Mesodermal cell (in vitro differentiated cells): ENCODE measurements around the gene TRPV6.

Source experiments
- H3K27ac ChIP-seq: 2 replicates; pipeline ENCODE4 v1.7.0; 2013; ENCODE audit warnings: mild to moderate bottlenecking, low read depth, low read length, moderate library complexity; ENCODE audit not compliant: severe bottlenecking
- H3K36me3 ChIP-seq: 2 replicates; pipeline ENCODE4 v1.7.1; 2013; ENCODE audit warnings: mild to moderate bottlenecking, low read length, moderate library complexity; ENCODE audit not compliant: control insufficient read depth, insufficient read depth
- H3K4me1 ChIP-seq: one replicate; pipeline ENCODE4 v1.7.1; 2013; ENCODE audit warnings: mild to moderate bottlenecking, low read length; ENCODE audit not compliant: insufficient read depth, control insufficient read depth, poor library complexity, severe bottlenecking
- H3K4me3 ChIP-seq: 2 replicates; pipeline ENCODE4 v1.7.0; 2013; ENCODE audit warnings: low read length, control low read depth, mild to moderate bottlenecking; ENCODE audit not compliant: insufficient read depth, poor library complexity, severe bottlenecking; ENCODE audit errors: extremely low read depth
- H3K9me3 ChIP-seq: 2 replicates; pipeline ENCODE4 v1.7.1; 2013; ENCODE audit warnings: mild to moderate bottlenecking, low read length, moderate library complexity; ENCODE audit not compliant: control insufficient read depth
- WGBS, 2 experiments: methylation state at CpG; one replicate each; pipeline ENCODE4 v1.1.5; 2013; ENCODE audit warnings: missing lambda C conversion rate in 2 of 2; ENCODE audit not compliant: insufficient coverage in 2 of 2; 5-methylcytosine and 5-hydroxymethylcytosine counted together

The TRPV6 gene

DNA sequence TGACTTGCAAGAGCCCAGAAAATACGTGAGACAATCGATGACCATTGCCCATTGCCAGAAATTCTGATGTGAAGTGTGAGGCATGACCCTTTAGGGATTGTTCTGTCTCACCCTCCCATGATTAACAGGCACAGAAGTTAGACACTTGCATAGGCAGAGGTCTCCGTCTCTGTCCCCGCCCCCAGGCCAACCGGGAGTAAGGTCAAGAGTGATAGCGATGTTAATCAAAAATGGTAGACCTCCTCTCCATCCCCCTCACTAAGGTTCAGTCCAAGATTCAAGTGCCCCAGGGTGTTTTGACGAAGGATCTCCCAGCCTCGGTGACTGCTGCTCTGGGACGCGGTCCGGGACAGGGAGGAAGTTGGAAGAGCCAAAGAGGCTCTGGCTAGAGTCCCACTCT, 22.7 kb upstream of the TRPV6 start:
- Histone ChIP-seq H3K27ac (no peak overlapping the region), H3K36me3 (no peaks in the 10 kb centered on the region), H3K9me3 (peaks cover 7% of the 10 kb centered on the region), H3K4me1 (peaks cover 2% of the 10 kb centered on the region), H3K4me3 (no peak overlapping the region)
- WGBS, 2 experiments: 90 to 91% methylated on average over 9 of the region's 11 CpGs

DNA sequence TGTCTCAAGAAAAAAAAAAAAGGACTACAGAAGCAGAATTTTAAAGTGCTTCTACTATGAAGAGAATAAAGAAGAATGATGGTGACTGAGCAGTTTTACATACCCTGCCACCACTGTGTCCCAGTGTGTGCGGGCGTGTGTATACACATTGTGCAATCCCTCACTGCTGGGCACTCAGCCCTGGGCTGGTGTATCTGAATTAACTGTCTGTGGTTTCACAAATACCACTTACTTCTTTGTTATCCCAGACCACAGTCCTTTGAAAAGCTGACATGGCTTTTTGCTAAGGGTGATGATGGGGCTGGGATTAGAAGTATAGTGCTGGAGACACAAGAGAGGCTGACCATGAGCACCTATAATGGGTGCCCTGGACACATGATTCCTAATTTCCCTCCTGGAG, 21.1 kb upstream of the TRPV6 start:
- Histone ChIP-seq H3K27ac (no peak overlapping the region), H3K9me3 (peaks cover 10% of the 10 kb centered on the region), H3K4me3 (no peak overlapping the region), H3K4me1 (peaks cover 2% of the 10 kb centered on the region), H3K36me3 (no peaks in the 10 kb centered on the region)
- no CpG with 5 or more reads among the region's 2 CpGs for WGBS, 2 experiments

DNA sequence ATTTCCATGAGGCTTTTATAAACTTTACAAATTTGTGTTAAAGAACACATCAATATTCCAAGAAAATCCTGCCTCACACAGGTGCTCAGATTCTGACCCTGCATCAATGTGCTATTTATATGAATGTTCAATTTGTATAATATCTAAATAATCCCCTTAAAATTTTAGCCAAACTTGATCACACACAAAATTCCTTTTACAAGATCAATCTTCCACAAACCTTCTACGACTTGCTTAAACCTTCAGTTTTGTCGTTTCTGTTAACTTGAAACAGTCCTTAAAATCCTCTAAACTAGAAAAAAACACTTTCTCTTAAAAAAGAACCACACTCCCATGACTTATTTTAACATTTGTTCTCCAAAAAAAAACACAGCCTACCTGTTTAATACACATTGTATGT, 20.2 kb upstream of the TRPV6 start:
- Histone ChIP-seq H3K9me3 (peaks cover 10% of the 10 kb centered on the region), H3K4me3 (no peak overlapping the region), H3K27ac (no peak overlapping the region), H3K36me3 (no peaks in the 10 kb centered on the region), H3K4me1 (peaks cover 2% of the 10 kb centered on the region)
- WGBS, 2 experiments: 67 to 77% methylated on average over 2 of the region's 2 CpGs

DNA sequence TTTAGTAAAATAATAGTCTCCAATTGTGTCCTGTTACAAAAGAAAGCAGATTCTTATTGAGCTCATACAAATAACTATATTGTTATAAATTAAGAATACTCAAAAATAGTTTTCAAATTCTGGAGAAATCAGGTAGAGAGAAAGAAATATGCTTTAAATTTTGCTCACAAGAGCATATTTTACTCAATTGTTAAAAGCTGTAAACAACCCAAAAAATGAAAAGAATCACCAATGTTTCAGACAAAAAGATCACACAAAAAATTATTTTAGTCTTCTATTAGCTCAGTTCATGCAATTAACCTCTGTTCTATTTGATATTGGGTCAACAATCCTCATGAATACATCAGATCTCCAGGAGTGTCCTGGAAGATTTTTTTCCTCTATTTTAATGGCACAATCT, 18.6 kb upstream of the TRPV6 start:
- Histone ChIP-seq H3K4me3 (no peak overlapping the region), H3K9me3 (peaks cover 10% of the 10 kb centered on the region), H3K4me1 (no peaks in the 10 kb centered on the region), H3K27ac (no peak overlapping the region), H3K36me3 (no peaks in the 10 kb centered on the region)

DNA sequence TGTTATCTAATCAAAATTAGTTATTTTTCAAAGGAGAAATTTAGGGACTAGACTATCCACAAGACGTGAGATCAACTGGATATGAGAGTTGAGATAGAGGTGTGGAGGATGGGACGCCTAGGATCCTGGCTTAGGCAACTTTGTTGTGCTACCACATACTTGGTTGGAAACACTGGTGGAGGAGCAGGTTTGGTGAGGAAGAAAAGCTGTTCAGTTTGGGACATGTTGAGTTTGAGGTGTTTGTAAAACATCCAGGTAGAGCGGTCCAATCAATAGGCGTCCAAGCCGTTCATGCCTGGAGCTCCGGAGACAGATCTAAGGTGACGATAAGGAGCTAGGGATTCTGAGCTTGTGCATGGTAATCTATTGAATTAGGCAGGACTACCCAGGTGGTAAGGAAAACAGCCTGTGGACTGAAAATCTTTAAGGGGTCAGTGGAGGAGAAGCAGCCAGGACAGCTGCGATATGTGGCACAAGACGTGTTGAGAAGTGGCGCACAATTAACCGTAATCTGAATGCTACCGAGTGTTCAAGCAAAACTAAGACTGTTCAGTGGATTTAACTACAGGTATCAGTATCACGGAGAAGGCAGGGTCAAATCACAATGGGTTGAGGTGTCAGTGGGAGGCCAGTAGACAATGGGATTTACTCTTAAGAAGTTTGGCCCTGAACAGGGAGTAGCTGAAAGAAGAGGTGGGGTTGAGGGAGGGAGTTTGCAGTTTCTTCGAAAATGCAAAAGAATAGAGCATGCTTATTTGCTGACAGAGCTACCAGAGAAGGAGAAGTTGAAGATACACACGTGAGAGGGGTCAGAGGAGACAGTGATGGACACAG, 16.1 kb upstream of the TRPV6 start:
- Histone ChIP-seq H3K4me1 (no peaks in the 10 kb centered on the region), H3K27ac (no peak overlapping the region), H3K4me3 (no peak overlapping the region), H3K36me3 (no peaks in the 10 kb centered on the region), H3K9me3 (peaks cover 10% of the 10 kb centered on the region)
- 82 to 84% methylated on average over 15 of the region's 15 CpGs for WGBS, 2 experiments

DNA sequence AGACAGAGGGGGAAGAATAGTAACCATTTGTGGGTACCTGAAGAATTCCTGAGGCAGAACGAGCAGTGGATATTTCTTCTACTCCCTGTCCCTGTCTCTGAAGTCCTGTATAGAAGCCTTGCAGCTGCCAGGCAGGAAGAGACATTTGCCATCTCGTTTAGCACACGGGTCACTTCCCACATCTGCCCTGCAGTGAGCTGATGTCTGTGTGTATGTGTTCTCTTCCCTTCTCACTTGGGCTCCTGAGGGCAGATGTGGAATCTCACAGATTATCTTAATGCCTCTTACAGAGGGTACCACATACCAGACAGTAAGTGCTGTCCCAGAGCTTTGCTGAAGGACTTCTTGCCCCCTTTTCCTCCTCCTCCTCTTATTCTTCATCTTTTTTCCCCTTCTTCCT, 14.1 kb upstream of the TRPV6 start:
- Histone ChIP-seq H3K9me3 (peaks cover 9% of the 10 kb centered on the region), H3K4me1 (no peaks in the 10 kb centered on the region), H3K4me3 (no peak overlapping the region), H3K36me3 (no peaks in the 10 kb centered on the region), H3K27ac (no peak overlapping the region)
- 72 to 80% methylated on average over 1 to 2 of the region's 3 CpGs for WGBS, 2 experiments

DNA sequence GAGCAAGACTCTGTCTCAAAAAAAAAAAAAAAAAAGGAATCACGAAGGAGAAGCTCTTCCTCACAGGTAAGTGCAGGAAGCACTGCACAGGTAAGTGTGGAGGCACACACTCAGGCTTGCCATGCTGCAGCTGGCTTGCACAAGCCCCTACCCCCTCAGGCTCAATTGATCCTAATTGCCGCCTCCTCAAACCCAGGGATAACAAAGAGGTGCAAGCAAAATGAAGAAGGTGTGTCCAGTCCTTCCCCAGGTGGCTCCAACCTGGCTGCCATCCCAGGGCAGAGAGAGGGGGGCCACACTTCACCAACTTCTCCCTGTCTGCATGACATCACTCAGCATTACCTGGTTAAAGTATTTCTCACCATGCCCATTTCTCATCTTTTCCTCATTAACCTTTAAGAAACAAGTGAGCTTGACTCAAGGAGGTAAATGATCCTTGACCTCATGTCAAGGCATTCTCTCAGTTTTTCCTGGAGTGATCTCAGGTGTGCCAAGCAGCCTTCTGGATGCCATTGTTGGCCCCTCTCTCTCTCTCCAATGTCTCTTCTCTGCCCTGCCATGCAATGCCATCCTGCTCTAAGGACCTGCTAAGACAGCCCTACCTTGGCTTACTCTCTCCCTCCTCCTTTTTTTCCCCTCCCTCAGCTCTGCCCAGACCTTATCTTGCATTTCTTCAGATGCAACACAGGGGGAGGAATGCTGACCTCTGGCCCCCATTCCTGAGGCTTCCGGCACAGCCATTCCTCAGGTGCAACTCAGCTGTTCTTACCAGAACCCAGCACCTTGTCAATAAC, 13.0 kb upstream of the TRPV6 start:
- Histone ChIP-seq H3K4me1 (no peaks in the 10 kb centered on the region), H3K27ac (no peak overlapping the region), H3K9me3 (peaks cover 3% of the 10 kb centered on the region), H3K4me3 (no peak overlapping the region), H3K36me3 (no peaks in the 10 kb centered on the region)
- WGBS, 2 experiments: 83% methylated on average over 1 of the region's 3 CpGs; no CpG with 5 or more reads in 1 of the 2 experiments

DNA sequence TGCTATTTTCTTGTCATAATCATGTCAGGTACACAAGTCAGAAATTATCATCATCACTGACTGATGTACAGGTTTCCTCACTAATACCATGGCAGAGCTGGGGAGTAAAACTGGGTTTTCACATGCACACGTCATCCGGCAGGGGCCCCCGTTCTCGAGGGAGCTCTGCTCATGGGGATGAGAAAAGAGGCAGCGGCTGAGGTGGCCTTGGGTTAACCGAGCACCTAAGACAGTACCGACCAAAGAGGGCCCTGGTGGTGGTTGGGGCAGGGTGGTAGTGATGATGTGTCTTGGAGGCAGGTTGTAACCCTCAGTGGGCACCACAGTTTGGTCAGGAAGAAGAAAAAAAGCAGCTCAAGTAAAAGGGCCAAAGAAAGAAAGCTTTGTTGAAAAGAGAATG, 12.1 kb upstream of the TRPV6 start:
- H3K9me3 ChIP-seq: no peaks in the 10 kb centered on the region
- no peaks in the 10 kb centered on the region for H3K4me1 ChIP-seq
- WGBS, 2 experiments: 93 to 98% methylated on average over 5 to 7 of the region's 7 CpGs
- H3K27ac ChIP-seq: no peak overlapping the region
- H3K36me3 ChIP-seq: no peaks in the 10 kb centered on the region
- no peak overlapping the region for H3K4me3 ChIP-seq

DNA sequence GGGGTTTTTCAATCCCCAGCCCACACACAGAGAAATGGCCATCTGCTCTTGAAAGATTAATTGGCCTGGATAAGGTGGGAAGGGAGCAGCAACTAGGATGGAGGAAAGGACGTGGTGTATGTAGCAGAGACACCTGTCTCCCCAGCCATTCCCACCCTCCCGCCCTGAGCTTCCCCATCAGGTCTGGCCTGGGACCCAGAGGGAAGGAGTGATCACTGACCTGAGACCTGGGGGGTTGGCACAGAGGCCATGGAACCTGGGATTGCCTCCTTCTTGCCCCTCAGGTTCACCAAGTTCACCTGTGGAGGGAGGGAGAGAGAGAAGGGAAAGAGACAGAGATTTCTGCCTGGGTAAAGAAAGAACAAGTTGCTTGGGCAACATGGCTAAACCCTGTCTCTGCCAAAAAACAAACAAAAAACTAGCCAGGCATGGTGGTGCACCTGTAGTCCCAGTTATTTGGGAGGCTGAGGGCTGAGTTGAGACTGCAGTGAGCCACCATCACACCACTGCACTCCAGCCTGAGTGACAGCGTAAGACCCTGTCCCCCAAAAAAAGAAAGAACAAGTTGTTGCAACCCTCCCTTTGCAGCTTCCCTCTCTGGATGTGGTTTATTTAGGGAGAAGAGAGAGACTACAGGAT, 11.3 kb upstream of the TRPV6 start:
- Histone ChIP-seq H3K36me3 (no peaks in the 10 kb centered on the region), H3K4me3 (no peak overlapping the region), H3K27ac (no peak overlapping the region), H3K4me1 (no peaks in the 10 kb centered on the region), H3K9me3 (no peaks in the 10 kb centered on the region)
- no CpG with 5 or more reads among the region's 3 CpGs for WGBS, 2 experiments

DNA sequence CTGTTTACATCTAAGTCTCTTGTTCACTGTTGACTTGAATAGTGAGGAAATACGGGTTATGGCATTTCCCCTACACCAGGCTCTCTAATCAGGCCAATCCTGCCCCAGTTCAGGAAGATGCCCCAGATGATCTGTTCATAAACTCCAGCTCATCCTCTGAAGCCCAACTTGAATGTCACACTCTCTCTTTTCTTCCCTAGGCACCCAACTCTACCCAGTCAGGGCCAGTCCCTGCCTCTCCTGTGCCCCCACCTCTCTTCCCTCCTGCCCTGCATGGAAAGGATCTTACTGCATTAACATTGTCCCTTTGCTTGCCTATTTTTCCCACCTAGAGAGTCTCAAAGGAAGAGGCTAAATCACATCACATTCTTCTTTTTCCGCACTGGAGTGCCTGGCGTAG, 10.6 kb upstream of the TRPV6 start:
- Histone ChIP-seq H3K27ac (no peak overlapping the region), H3K4me3 (no peak overlapping the region), H3K9me3 (no peaks in the 10 kb centered on the region), H3K36me3 (no peaks in the 10 kb centered on the region), H3K4me1 (no peaks in the 10 kb centered on the region)
- 100% methylated on average over 3 of the region's 3 CpGs; no CpG with 5 or more reads in 1 of the 2 experiments for WGBS, 2 experiments
